Activated CD4-positive, alpha-beta memory T cell treated with anti-CD3 and anti-CD28 coated beads for 36 hours (primary cell): Measurements from ENCODE around the gene BCKDHA. TPM values are rescaled to one million over a fixed set of nuclear protein-coding genes. Genes with fewer than 3 reads are reported as not detected.

Experiments
- CTCF ChIA-PET: fragments of 350-600 bp; sonication (Branson Sonifier 250); formaldehyde crosslinking; loops from one replicate; lab custom pipeline; 2021; ENCODE audit warnings: antibody characterized with exemption, inconsistent platforms; lab: Charles Lee
- POLR2A ChIA-PET: fragments of 350-600 bp; sonication (Branson Sonifier 250); formaldehyde crosslinking; loops from one replicate; lab custom pipeline; 2021; ENCODE audit warnings: antibody characterized with exemption; lab: Charles Lee
- DNase-seq: peaks from one replicate; pipeline ENCODE4 v3.0.0-alpha.2; 2020
- H3K27ac Mint-ChIP-seq: one replicate; pipeline ENCODE4 v1.8.0; 2021; ENCODE audit warnings: mixed read lengths
- H3K27me3 Mint-ChIP-seq: one replicate; pipeline ENCODE4 v1.8.0; 2021; ENCODE audit warnings: mixed read lengths
- H3K36me3 Mint-ChIP-seq: one replicate; pipeline ENCODE4 v1.8.0; 2021; ENCODE audit warnings: mixed read lengths
- H3K4me1 Mint-ChIP-seq: one replicate; pipeline ENCODE4 v1.8.0; 2021; ENCODE audit warnings: low read depth, mixed read lengths
- H3K4me3 Mint-ChIP-seq: one replicate; pipeline ENCODE4 v1.8.0; 2021; ENCODE audit warnings: mild to moderate bottlenecking, mixed read lengths
- H3K9me3 Mint-ChIP-seq: one replicate; pipeline ENCODE4 v1.8.0; 2021; ENCODE audit warnings: mixed read lengths
- intact Hi-C: fragments of 100-400 bp; cut with micrococcal nuclease; formaldehyde crosslinking; loops from one replicate; pipeline ENCODE4 v1.15.1; 2023
- total RNA-seq, 2 experiments: library from RNA; stranded (reverse); gene quantifications; one replicate each; pipeline ENCODE4 v1.2.3, GENCODE V29; 2021

The BCKDHA gene
- total RNA-seq, 2 experiments from 2014 or later, result 17.4 to 23.2 TPM

- H3K36me3 Mint-ChIP-seq, result peaks cover 11% of the 10 kb centered on the region
These were observed 6.0 kb upstream of the BCKDHA start for GRCh38 chr19:41391618-41392017.

GRCh38 chr19:41392775-41393174 lies 4.8 kb upstream of the BCKDHA start:
- CTCF ChIA-PET, result no interaction called here
- intact Hi-C loops, result no loop called here
- no peaks in the 10 kb centered on the region for H3K9me3 Mint-ChIP-seq
- H3K4me1 Mint-ChIP-seq, result peaks cover 17% of the 10 kb centered on the region
- H3K4me3 Mint-ChIP-seq, result no peak overlapping the region
- POLR2A ChIA-PET, result no interaction called here
- no peaks in the 10 kb centered on the region for H3K27me3 Mint-ChIP-seq
- DNase-seq, result no peak
- H3K36me3 Mint-ChIP-seq, result peaks cover 10% of the 10 kb centered on the region
- H3K27ac Mint-ChIP-seq, result no peak overlapping the region

More at GRCh38 chr19:41391618-41392017, 6.0 kb upstream of the BCKDHA start:
- Mint-ChIP-seq H3K9me3 (no peaks in the 10 kb centered on the region), H3K27ac (no peak overlapping the region), H3K27me3 (no peaks in the 10 kb centered on the region), H3K4me3 (no peak overlapping the region), H3K4me1 (peaks cover 14% of the 10 kb centered on the region)
- CTCF ChIA-PET, result no interaction called here
- intact Hi-C loops, result no loop called here
- POLR2A ChIA-PET, result no interaction called here
- DNase-seq, result no peak

DNA sequence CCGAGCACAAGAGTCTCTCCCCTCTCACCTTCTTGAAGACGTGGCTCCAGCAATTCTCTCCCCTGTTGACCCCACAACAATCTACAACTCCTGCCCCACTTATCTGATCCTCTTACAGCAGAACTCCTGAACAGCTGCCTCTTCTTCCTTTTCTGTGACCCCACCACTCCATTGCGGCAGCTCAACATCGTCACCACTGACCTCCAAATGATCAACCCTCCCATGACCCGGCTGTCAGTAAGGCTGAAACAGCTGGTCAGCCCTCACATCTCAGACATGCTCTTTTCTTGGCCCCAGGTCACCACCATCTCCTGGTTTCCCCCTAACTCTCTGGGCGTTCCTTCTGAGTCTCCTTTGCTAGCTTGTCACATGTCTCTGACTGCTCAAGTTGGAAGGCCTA lies 2.3 kb upstream of the BCKDHA start:
- intact Hi-C loops, result no loop called here
- no peaks in the 10 kb centered on the region for H3K27me3 Mint-ChIP-seq
- POLR2A ChIA-PET, result interaction anchor here (1.2 kb wide), 1 partner anchor 9 kb away, joined by 5 read pairs; no protein-coding TSS in a partner anchor
- H3K36me3 Mint-ChIP-seq, result peaks cover 7% of the 10 kb centered on the region
- no peak overlapping the region for H3K27ac Mint-ChIP-seq
- H3K4me1 Mint-ChIP-seq, result peaks cover 36% of the 10 kb centered on the region
- CTCF ChIA-PET, result no interaction called here
- no peak overlapping the region for H3K4me3 Mint-ChIP-seq
- no peaks in the 10 kb centered on the region for H3K9me3 Mint-ChIP-seq
- no peak for DNase-seq

GRCh38 chr19:41398050-41398418 lies 416 bp downstream of the BCKDHA start:
- Mint-ChIP-seq H3K27me3 (no peaks in the 10 kb centered on the region), H3K4me1 (peaks cover 41% of the 10 kb centered on the region), H3K27ac (peak overlapping the region; percentile 98), H3K9me3 (no peaks in the 10 kb centered on the region), H3K4me3 (peak overlapping the region; percentile 96), H3K36me3 (peaks cover 4% of the 10 kb centered on the region)
- ChIA-PET CTCF (interaction anchor here (0.8 to 1.2 kb wide), 3 partner anchors 32 to 199 kb away, joined by 3 to 4 read pairs (median 3); partner anchors contain the start of gene DMAC2), POLR2A (interaction anchor here (0.6 kb wide), 1 partner anchor 210 kb away, joined by 3 read pairs; no protein-coding TSS in a partner anchor)
- no peak for DNase-seq
- intact Hi-C loops, result no loop called here

DNA sequence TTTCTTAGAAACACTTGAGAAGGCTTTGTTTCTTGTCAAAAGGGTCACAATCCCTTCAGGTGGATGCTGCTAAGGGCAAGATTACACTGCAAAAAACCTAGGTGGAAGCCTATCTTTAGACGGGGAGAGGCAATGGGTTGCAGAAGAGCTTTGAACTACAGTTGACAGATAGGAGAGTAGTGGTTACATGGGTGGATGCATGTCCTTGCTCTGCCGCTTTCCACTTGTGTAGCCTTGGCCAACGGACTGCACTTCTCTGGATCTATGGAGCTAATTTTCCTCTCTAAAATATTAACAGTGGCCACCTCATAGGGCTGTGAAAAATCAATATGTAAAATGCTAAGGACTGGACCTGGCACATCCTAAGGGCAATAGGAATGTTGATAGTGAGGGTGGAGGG lies 980 bp downstream of the BCKDHA start:
- intact Hi-C loops, result no loop called here
- no peaks in the 10 kb centered on the region for H3K27me3 Mint-ChIP-seq
- H3K4me1 Mint-ChIP-seq, result peaks cover 41% of the 10 kb centered on the region
- H3K4me3 Mint-ChIP-seq, result peak overlapping the region; percentile 96
- H3K9me3 Mint-ChIP-seq, result no peaks in the 10 kb centered on the region
- ChIA-PET CTCF (interaction anchor here (0.8 to 1.2 kb wide), 3 partner anchors 33 to 199 kb away, joined by 3 to 4 read pairs (median 3); partner anchors contain the start of gene DMAC2), POLR2A (interaction anchor here (0.6 kb wide), 2 partner anchors 42 to 211 kb away, joined by 3 to 4 read pairs; no protein-coding TSS in a partner anchor)
- peaks cover 4% of the 10 kb centered on the region for H3K36me3 Mint-ChIP-seq
- H3K27ac Mint-ChIP-seq, result no peak overlapping the region
- DNase-seq, result no peak

DNA sequence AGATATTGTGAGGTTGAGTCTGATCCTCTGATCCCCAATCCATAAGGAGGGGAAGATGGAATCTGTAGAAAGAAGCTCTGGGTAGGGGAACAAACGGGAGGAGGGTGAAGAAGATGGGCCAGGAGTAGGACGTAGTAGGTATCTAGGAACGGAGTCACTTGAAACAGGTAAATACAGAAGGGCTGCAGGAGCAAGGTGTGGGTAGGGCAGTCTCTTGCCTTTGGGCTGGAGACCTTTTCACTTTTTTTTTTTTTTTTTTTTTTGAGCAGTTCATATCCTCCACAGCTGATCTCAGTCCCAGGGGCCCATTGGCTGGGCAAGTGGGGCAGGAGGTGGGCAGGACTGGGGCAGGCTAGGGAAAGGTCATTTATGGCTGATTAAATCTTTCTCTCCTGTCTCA lies 1.5 kb downstream of the BCKDHA start:
- peaks cover 2% of the 10 kb centered on the region for H3K36me3 Mint-ChIP-seq
- peak overlapping the region; percentile 96 for H3K4me3 Mint-ChIP-seq
- H3K9me3 Mint-ChIP-seq, result no peaks in the 10 kb centered on the region
- peaks cover 41% of the 10 kb centered on the region for H3K4me1 Mint-ChIP-seq
- no peaks in the 10 kb centered on the region for H3K27me3 Mint-ChIP-seq
- POLR2A ChIA-PET, result interaction anchor here (0.6 kb wide), 1 partner anchor 42 kb away, joined by 4 read pairs; no protein-coding TSS in a partner anchor
- CTCF ChIA-PET, result interaction anchor here (0.5 to 1.2 kb wide), 3 partner anchors 41 to 710 kb away, joined by 3 to 4 read pairs (median 3); partner anchors contain the start of gene DMAC2
- DNase-seq, result no peak
- intact Hi-C loops, result no loop called here
- H3K27ac Mint-ChIP-seq, result no peak overlapping the region

GRCh38 chr19:41399525-41399924 lies 1.9 kb downstream of the BCKDHA start:
- Mint-ChIP-seq H3K4me3 (no peak overlapping the region), H3K27me3 (no peaks in the 10 kb centered on the region), H3K27ac (no peak overlapping the region), H3K36me3 (peaks cover 2% of the 10 kb centered on the region), H3K9me3 (no peaks in the 10 kb centered on the region), H3K4me1 (peaks cover 41% of the 10 kb centered on the region)
- ChIA-PET POLR2A (no interaction called here), CTCF (interaction anchor here (0.5 kb wide), 1 partner anchor 709 kb away, joined by 3 read pairs; no protein-coding TSS in a partner anchor)
- no peak for DNase-seq
- intact Hi-C loops, result no loop called here

GRCh38 chr19:41401483-41401882 lies 3.9 kb downstream of the BCKDHA start:
- Mint-ChIP-seq H3K36me3 (no peaks in the 10 kb centered on the region), H3K27ac (no peak overlapping the region), H3K4me1 (peaks cover 29% of the 10 kb centered on the region), H3K27me3 (no peaks in the 10 kb centered on the region), H3K9me3 (no peaks in the 10 kb centered on the region), H3K4me3 (no peak overlapping the region)
- ChIA-PET POLR2A (no interaction called here), CTCF (interaction anchor here (0.5 kb wide), 1 partner anchor 139 kb away, joined by 3 read pairs; no protein-coding TSS in a partner anchor)
- intact Hi-C loops, result no loop called here
- no peak for DNase-seq

DNA sequence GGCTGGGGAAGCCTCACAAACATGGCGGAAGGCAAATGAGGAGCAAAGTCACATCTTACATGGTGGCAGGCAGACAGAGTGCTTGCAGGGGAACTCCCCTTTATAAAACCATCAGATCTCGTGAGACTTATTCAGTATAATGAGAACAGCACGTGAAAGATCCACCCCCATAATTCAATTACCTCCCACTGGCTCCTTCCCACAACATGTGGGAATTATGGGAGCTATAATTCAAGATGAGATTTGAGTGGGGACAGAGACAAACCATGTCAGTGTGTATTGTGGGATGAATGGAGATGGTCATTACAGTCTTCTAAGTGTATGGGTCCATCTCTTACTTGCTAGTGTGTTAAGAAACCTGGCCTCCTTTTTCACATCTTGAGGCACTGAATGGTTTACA lies 4.4 kb downstream of the BCKDHA start:
- no peaks in the 10 kb centered on the region for H3K27me3 Mint-ChIP-seq
- no peak overlapping the region for H3K4me3 Mint-ChIP-seq
- no peaks in the 10 kb centered on the region for H3K36me3 Mint-ChIP-seq
- no peak overlapping the region for H3K27ac Mint-ChIP-seq
- peaks cover 27% of the 10 kb centered on the region for H3K4me1 Mint-ChIP-seq
- POLR2A ChIA-PET, result no interaction called here
- intact Hi-C loops, result no loop called here
- CTCF ChIA-PET, result interaction anchor here (1.2 kb wide), 1 partner anchor 162 kb away, joined by 4 read pairs; no protein-coding TSS in a partner anchor
- H3K9me3 Mint-ChIP-seq, result no peaks in the 10 kb centered on the region
- DNase-seq, result no peak

DNA sequence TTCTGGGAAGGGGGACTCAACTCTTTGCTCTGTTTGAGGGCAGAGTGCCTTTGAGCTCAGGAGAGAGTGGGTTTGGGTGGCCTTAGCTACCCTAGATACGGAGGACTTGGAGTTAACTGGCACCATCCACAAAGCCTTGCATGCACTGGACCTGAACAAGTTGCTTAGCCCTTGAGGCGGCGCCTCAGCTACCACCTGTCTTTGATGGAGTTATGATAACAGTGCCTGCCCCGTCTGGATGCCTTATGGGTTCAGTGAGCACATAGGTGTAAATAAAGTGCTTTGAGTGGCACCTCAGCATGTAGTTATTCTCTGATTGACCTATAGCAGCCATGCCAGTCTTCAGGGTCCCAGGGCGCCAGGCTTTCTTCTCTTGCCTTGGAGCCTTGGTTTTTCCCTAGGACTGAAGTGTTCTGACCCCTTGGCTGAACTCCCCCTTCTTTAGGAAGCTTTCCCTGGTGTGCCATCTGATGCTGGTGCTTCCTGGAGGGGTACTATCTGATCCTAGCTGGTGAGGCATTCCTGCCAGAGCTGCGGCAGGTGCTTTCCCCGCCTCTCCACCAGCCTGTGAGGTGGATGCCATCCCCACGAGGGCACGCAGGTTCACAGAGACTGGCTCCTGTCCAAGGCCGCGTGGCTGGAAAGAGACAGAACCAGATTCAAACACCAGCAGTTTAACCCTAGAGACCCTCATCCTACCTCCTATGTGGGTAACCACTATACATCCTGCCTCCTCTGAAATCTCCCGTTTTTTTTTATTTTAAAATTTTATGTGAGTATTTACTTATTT lies 5.8 kb downstream of the BCKDHA start:
- Mint-ChIP-seq H3K9me3 (no peaks in the 10 kb centered on the region), H3K36me3 (no peaks in the 10 kb centered on the region), H3K27ac (peak overlapping the region; percentile 42), H3K4me3 (no peak overlapping the region), H3K4me1 (peaks cover 19% of the 10 kb centered on the region), H3K27me3 (no peaks in the 10 kb centered on the region)
- ChIA-PET CTCF (interaction anchor here (0.6 to 1.2 kb wide), 2 partner anchors 160 to 169 kb away, joined by 3 to 4 read pairs; no protein-coding TSS in a partner anchor), POLR2A (no interaction called here)
- intact Hi-C loops, result no loop called here
- no peak for DNase-seq

GRCh38 chr19:41405776-41406175 lies 8.2 kb downstream of the BCKDHA start:
- H3K36me3 Mint-ChIP-seq, result no peaks in the 10 kb centered on the region
- DNase-seq, result no peak
- ChIA-PET CTCF (no interaction called here), POLR2A (no interaction called here)
- intact Hi-C loops, result no loop called here
- no peak overlapping the region for H3K4me3 Mint-ChIP-seq
- no peak overlapping the region for H3K27ac Mint-ChIP-seq
- H3K27me3 Mint-ChIP-seq, result no peaks in the 10 kb centered on the region
- no peaks in the 10 kb centered on the region for H3K9me3 Mint-ChIP-seq
- H3K4me1 Mint-ChIP-seq, result peaks cover 13% of the 10 kb centered on the region

DNA sequence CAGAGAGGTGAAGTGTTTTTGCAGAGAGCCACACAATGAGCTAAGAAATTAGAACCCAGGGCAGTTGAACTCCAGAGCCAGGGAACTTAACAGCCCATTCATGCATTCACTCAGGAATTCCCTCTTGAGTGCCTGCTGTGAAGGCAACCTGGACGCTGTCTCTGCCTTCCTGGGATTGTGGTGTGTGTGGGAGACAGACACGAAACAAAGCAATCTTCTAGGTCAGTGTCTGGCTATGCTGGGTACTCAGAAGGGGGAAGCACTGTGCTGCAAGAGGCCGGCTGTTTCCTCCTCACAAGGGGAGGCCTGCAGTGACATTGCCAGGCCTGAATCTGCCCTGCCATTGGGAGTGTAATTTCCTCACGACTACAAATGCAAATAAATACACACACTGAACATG lies 9.7 kb downstream of the BCKDHA start:
- POLR2A ChIA-PET, result no interaction called here
- DNase-seq, result no peak
- Mint-ChIP-seq H3K27ac (no peak overlapping the region), H3K27me3 (no peaks in the 10 kb centered on the region), H3K36me3 (peaks cover 3% of the 10 kb centered on the region), H3K4me1 (peaks cover 7% of the 10 kb centered on the region), H3K9me3 (no peaks in the 10 kb centered on the region), H3K4me3 (no peak overlapping the region)
- CTCF ChIA-PET, result no interaction called here
- intact Hi-C loops, result no loop called here
